Mucosa of descending colon (tissue), 3 donors: ENCODE measurements around the gene SDHA. TPM values are rescaled to one million over a fixed set of nuclear protein-coding genes. Genes with fewer than 3 reads are reported as not detected.
A peak's percentile ranks its signal among the peaks of the same experiment; 100 is the strongest.
"Not testable (repeated sequence)": the region's sequence is repeated elsewhere in the genome, so short reads cannot be mapped to it uniquely, and the experiment has no call there.

Source experiments
- ATAC-seq: fragments of 200-7000 bp; cut with Tn5 transposase; one replicate; pipeline ENCODE4 v1.9.1; 2020; ENCODE audit warnings: mild to moderate bottlenecking, moderate library complexity
- DNase-seq, 3 donors: peaks; one replicate each; pipeline ENCODE4 v3.0.0-alpha.2; 2020
- H3K36me3 ChIP-seq: fragments of 200-600 bp; one replicate; pipeline ENCODE4 v1.8.0; 2021; ENCODE audit warnings: low read depth, mild to moderate bottlenecking
- H3K4me1 ChIP-seq: fragments of 200-600 bp; one replicate; pipeline ENCODE4 v1.8.0; 2021; ENCODE audit warnings: low read depth, mild to moderate bottlenecking
- H3K4me3 ChIP-seq: fragments of 200-600 bp; one replicate; pipeline ENCODE4 v1.8.0; 2021; ENCODE audit warnings: mild to moderate bottlenecking
- H3K9me3 ChIP-seq: fragments of 200-600 bp; one replicate; pipeline ENCODE4 v1.8.0; 2021; ENCODE audit warnings: mild to moderate bottlenecking
- intact Hi-C, 2 donors: fragments of 100-400 bp; cut with DNase I in 1 of 2; cut with micrococcal nuclease in 1 of 2; formaldehyde crosslinking; loops; one replicate each; pipeline versions ENCODE4 v1.11.0 to v1.11.1; 2022; cut with DNase I, micrococcal nuclease
- total RNA-seq, 3 donors: library from RNA; stranded (reverse); fragmentation: NEBNext Ultra II Directional in 2 of 3; extraction: Animal tissue kit (Norgen Biotek cat#: 25700) in 2 of 3; gene quantifications; one replicate each; pipeline versions ENCODE4 v1.2.1 to v1.2.4, GENCODE V29; 2021 to 2023
- TF ChIP-seq, protein P1 (sequence below): fragments of 200-600 bp; IDR thresholded peaks from one replicate; pipeline ENCODE4 v1.8.0; 2022; ENCODE audit warnings: antibody characterized with exemption, mild to moderate bottlenecking
- donor health status: DM: no; HTN: no; CAD: no; lungs with moderate emphysema.
- donor health status: DM: no; HTN: no; CAD: no.
- donor health status: DM: no; HTN: yes; CAD: no.

Gene SDHA
- total RNA-seq, 3 donors from 2014 or later = 223 to 322 (median 249) TPM

DNA sequence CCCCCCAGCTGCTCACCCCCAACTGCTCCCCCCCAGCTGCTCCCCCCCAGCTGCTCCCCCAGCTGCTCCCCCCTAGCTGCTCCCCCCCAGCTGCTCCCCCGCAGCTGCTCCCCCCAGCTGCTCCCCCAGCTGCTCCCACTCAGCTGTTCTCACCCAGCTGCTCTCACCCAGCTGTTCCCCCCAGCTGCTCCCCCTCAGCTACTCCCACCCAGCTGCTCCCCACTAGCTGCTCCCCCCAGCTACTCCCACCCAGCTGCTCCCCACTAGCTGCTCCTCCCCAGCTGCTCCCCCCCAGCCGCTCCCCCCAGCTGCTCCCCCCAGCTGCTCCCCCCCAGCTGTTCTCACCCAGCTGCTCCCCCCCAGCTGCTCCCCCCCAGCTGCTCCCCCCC is 80.6 kb downstream of the SDHA start:
- no peaks in the 10 kb centered on the region for H3K36me3 ChIP-seq
- TF ChIP-seq, protein P1, sequence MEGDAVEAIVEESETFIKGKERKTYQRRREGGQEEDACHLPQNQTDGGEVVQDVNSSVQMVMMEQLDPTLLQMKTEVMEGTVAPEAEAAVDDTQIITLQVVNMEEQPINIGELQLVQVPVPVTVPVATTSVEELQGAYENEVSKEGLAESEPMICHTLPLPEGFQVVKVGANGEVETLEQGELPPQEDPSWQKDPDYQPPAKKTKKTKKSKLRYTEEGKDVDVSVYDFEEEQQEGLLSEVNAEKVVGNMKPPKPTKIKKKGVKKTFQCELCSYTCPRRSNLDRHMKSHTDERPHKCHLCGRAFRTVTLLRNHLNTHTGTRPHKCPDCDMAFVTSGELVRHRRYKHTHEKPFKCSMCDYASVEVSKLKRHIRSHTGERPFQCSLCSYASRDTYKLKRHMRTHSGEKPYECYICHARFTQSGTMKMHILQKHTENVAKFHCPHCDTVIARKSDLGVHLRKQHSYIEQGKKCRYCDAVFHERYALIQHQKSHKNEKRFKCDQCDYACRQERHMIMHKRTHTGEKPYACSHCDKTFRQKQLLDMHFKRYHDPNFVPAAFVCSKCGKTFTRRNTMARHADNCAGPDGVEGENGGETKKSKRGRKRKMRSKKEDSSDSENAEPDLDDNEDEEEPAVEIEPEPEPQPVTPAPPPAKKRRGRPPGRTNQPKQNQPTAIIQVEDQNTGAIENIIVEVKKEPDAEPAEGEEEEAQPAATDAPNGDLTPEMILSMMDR = no peak
- DNase-seq = no peak
- no peaks in the 10 kb centered on the region for H3K9me3 ChIP-seq
- no peak for ATAC-seq
- intact Hi-C loops = no loop called here
- H3K4me3 ChIP-seq = no peak overlapping the region
- H3K4me1 ChIP-seq = peaks cover 3% of the 10 kb centered on the region

DNA sequence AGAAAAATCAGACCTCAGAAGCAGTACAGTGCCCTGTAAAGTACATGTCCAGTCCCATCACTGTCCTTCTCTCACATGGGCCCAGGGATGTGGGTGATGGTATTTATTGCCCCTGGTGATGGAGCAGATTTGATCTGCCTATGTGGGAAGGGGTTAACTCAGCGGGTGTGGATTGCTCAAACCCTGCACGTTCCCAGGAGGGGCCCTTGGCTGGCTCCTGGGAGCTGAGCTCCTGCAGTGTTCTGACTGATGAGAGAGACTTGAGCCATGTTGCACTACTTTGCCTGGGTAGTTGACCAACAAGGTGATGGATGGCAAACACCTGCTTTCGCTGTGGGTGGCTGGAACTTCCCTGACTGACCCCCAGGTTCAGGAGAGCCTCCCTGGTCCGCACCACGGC is 81.8 kb downstream of the SDHA start:
- intact Hi-C loops, DNase-seq, ATAC-seq, H3K36me3 ChIP-seq, H3K9me3 ChIP-seq, H3K4me3 ChIP-seq, H3K4me1 ChIP-seq: not testable (repeated sequence)

DNA sequence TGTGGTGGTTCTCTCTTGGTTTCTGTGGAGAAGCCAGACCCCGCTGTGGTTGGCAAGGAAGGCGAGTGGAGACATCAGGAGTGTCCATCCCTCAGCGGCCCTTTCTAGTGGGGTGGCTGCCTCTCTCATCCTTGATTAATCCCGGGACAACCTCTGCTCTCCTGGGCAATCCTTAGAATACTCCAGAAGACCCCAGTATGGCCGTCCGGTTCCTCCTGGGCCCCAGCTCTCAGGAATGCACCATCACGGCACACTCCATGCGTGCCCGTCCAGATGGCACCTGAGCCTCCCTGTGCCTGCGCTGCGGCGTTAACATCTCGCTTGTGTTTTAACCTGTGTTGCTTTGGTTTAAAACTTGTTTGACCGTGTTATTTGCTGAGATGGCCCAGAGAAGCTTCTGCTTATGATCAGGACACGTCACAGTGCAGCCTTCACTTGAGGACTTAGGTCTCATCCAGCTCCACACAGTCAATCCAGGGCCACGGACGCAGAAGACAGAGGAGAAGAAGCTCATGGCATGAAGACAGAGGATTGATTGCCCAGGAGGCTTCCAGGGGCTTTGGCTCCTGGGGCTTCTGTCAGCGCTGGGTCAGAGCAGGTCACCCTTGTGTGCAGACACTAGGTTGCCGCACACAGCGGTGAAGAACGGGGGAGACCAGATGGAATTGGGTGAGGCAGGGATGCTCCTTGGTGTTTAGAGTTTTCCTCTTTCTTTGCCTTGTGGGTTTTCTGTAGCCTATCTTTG is 82.7 kb downstream of the SDHA start:
- ATAC-seq, H3K9me3 ChIP-seq, H3K36me3 ChIP-seq, intact Hi-C loops, H3K4me3 ChIP-seq, H3K4me1 ChIP-seq, DNase-seq: not testable (repeated sequence)

DNA sequence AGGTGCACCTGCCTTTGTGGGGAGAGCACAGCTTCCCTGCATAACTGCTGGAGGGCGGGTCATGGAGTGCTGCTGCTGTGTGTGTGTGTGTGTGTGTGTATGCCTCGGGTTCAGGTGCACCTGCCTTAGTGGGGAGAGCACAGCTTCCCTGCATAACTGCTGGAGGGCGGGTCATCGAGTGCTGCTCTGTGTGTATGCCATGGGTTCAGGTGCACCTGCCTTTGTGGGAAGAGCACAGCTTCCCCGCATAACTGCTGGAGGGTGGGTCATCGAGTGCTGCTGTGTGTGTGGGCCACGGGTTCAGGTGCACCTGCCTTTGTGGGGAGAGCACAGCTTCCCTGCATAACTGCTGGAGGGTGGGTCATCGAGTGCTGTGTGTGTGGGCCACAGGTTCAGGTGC is 84.3 kb downstream of the SDHA start:
- ATAC-seq, intact Hi-C loops, H3K4me3 ChIP-seq, H3K9me3 ChIP-seq, H3K36me3 ChIP-seq, H3K4me1 ChIP-seq: not testable (repeated sequence)
- peak in 1 of 3 donors; percentile 35 for DNase-seq

DNA sequence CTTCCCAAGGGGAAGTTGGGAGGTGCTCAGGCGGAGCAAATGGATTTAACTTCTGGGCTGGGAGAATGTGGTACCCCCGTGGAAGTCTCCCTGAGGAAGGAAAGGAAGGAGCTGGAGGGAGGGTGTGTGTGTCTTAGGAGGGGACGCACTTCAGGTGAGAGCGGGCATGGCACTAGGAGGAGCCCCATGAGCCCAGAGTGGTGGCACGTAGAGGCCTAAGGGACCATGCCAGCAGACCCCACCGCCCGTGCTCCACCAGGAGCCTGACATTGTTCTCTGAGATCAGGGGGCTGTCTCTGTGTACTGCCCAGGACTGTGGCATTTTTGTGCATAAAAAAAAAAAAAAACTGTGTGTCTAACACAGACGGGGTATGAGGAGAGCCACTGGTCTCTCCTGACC is 84.8 kb downstream of the SDHA start:
- TF ChIP-seq, protein P1 = no peak
- no peaks in the 10 kb centered on the region for H3K36me3 ChIP-seq
- peak; percentile 32 for ATAC-seq

DNA sequence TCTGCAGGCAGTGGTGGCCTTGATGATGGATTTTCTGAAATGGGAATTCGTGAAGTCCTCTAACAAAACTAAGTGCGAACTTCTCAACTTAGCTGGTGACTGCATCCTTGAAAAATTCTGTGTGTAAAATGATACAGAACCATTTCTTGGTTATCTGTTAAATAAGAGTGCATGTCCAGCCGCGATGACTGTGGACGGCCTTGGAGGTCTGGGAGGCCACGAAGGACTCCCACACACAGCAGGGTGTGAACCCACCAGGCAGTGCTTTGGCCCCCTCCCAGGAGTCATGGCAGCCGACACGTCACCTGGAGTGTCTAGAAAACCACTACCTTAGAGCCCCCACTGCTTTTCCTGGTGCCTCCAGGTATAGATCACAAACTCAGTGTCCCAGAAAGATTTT is 85.6 kb downstream of the SDHA start:
- intact Hi-C loops, H3K36me3 ChIP-seq, H3K4me3 ChIP-seq, ATAC-seq, H3K4me1 ChIP-seq, H3K9me3 ChIP-seq: not testable (repeated sequence)
- DNase-seq = peak in 1 of 3 donors; percentile 31

More for the DNA sequence above, 84.8 kb downstream of the SDHA start:
- H3K4me3 ChIP-seq = no peak overlapping the region
- no peak for DNase-seq
- H3K9me3 ChIP-seq = no peaks in the 10 kb centered on the region
- no peaks in the 10 kb centered on the region for H3K4me1 ChIP-seq
- intact Hi-C loops = no loop called here

DNA sequence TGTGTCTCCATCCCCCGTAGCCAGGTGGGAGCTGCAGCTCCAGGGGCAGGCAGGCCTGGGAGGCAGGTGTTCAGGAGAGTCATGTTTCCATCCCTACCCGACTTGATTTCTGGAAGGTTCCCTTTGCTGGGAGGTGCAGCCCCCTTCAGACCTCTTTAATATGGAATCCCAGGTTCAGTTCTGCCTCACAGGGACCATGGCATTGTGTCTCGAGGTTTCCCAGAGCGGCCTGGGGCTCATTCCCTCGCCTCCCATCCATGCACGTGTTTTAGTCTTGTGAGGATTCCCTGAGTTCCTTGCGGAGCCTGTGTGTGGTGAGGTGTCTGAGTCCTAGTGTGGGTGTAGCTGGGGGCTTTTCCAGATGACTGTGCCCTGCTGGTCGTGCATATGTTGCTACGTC is 86.9 kb downstream of the SDHA start:
- TF ChIP-seq, protein P1 = no peak
- intact Hi-C loops = no loop called here
- Histone ChIP-seq H3K4me3 (no peak overlapping the region), H3K36me3 (no peaks in the 10 kb centered on the region), H3K4me1 (no peaks in the 10 kb centered on the region), H3K9me3 (no peaks in the 10 kb centered on the region)
- DNase-seq (no peak), ATAC-seq (no peak)

DNA sequence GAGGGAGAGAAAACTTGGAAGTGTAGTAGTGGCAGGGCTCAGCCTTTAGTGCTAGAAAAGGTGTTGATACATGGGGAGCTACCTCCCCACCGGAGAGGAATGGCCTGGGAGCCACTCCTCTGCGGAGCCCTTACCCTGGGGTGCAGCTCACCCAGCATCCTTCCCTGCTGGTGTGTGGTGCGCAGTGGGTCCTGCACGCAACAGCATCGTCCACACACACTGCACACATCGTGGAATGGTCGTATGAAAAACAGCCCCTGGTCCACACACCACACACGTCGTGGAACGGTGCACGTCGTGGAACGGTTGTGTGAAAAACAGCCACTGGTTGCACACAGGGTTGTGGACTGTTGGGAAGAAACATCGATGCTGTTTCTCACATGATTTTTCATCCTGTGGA is 87.3 kb downstream of the SDHA start:
- Histone ChIP-seq H3K4me3 (no peak overlapping the region), H3K4me1 (no peaks in the 10 kb centered on the region), H3K9me3 (no peaks in the 10 kb centered on the region), H3K36me3 (no peaks in the 10 kb centered on the region)
- ATAC-seq (no peak), DNase-seq (no peak)
- TF ChIP-seq, protein P1 = no peak
- intact Hi-C loops = no loop called here
